Liver (tissue), 9 donors: ENCODE results near the gene WDR31. TPM values are rescaled to one million over a fixed set of nuclear protein-coding genes. Genes with fewer than 3 reads are reported as not detected.

Experiments
- DNase-seq: peaks from one replicate; pipeline ENCODE4 v3.0.0-alpha.2; 2017; ENCODE audit warnings: low spot score
- H3K27ac ChIP-seq, 2 donors: one replicate each; pipeline ENCODE4 v1.7.0; 2013; ENCODE audit warnings: inconsistent platforms in 2 of 2, low read length in 2 of 2, control low read depth in 1 of 2, low read depth in 1 of 2, mild to moderate bottlenecking in 1 of 2
- H3K27me3 ChIP-seq, 4 donors: one replicate each; pipeline versions ENCODE4 v1.6.1 to v1.7.0; 2013; ENCODE audit warnings: low read length in 3 of 4, inconsistent platforms in 1 of 4, mild to moderate bottlenecking in 1 of 4, moderate library complexity in 1 of 4; ENCODE audit not compliant: control insufficient read depth in 4 of 4, insufficient read depth in 4 of 4
- H3K36me3 ChIP-seq, 4 donors: one replicate each; pipeline versions ENCODE4 v1.6.1 to v1.7.0; 2013; ENCODE audit warnings: low read length in 3 of 4, mild to moderate bottlenecking in 3 of 4, low read depth in 1 of 4, moderate library complexity in 1 of 4; ENCODE audit not compliant: control insufficient read depth in 4 of 4, insufficient read depth in 3 of 4
- H3K4me1 ChIP-seq, 4 donors: one replicate each; pipeline versions ENCODE4 v1.6.1 to v1.7.0; 2013; ENCODE audit warnings: low read length in 3 of 4, mild to moderate bottlenecking in 3 of 4, moderate library complexity in 1 of 4; ENCODE audit not compliant: control insufficient read depth in 4 of 4, insufficient read depth in 4 of 4
- H3K4me3 ChIP-seq, 3 donors: one replicate each; pipeline versions ENCODE4 v1.6.1 to v1.7.0; 2013; ENCODE audit warnings: low read length in 3 of 3, control low read depth in 1 of 3, low read depth in 1 of 3, mild to moderate bottlenecking in 1 of 3
- H3K9ac ChIP-seq, 2 donors: one replicate each; pipeline ENCODE4 v1.7.0; 2013; ENCODE audit warnings: low read length in 2 of 2, mild to moderate bottlenecking in 2 of 2, moderate library complexity in 2 of 2, control low read depth in 1 of 2, low read depth in 1 of 2
- H3K9me3 ChIP-seq, 4 donors: one replicate each; pipeline versions ENCODE4 v1.6.1 to v1.7.0; 2013; ENCODE audit warnings: low read length in 3 of 4; ENCODE audit not compliant: control insufficient read depth in 4 of 4
- FOXA1 ChIP-seq: IDR thresholded peaks from 2 replicates; pipeline ENCODE4 v1.6.1; 2016; ENCODE audit warnings: antibody characterized with exemption
- FOXA2 ChIP-seq: IDR thresholded peaks from 2 replicates; pipeline ENCODE4 v1.6.1; 2016; ENCODE audit warnings: antibody characterized with exemption
- GABPA ChIP-seq, 2 donors: IDR thresholded peaks in 1 of 2; conservative IDR thresholded peaks in 1 of 2; 2 replicates each; pipeline ENCODE4 v1.6.1; 2016; ENCODE audit warnings: antibody characterized with exemption in 2 of 2, mild to moderate bottlenecking in 1 of 2, moderate library complexity in 1 of 2
- HNF4A ChIP-seq, 2 donors: conservative IDR thresholded peaks; 2 replicates each; pipeline ENCODE4 v1.6.1; 2016; ENCODE audit warnings: antibody characterized with exemption in 2 of 2, mild to moderate bottlenecking in 2 of 2
- HNF4G ChIP-seq: IDR thresholded peaks from 2 replicates; pipeline ENCODE4 v1.6.1; 2016; ENCODE audit warnings: antibody characterized with exemption
- JUND ChIP-seq, 2 donors: IDR thresholded peaks; 2 replicates each; pipeline ENCODE4 v1.6.1; 2016; ENCODE audit warnings: antibody characterized with exemption in 2 of 2
- NR2F2 ChIP-seq: IDR thresholded peaks from 2 replicates; pipeline ENCODE4 v1.6.1; 2016; ENCODE audit warnings: antibody characterized with exemption
- RAD21 ChIP-seq, 2 donors: IDR thresholded peaks; 2 replicates each; pipeline ENCODE4 v1.6.1; 2016; ENCODE audit warnings: antibody characterized with exemption in 2 of 2, mild to moderate bottlenecking in 2 of 2
- RXRA ChIP-seq, 2 donors: IDR thresholded peaks; 2 replicates each; pipeline ENCODE4 v1.6.1; 2017 to 2018; ENCODE audit warnings: antibody characterized with exemption in 2 of 2, mild to moderate bottlenecking in 1 of 2
- SP1 ChIP-seq: IDR thresholded peaks from 2 replicates; pipeline ENCODE4 v1.6.1; 2018; ENCODE audit warnings: antibody characterized with exemption, mild to moderate bottlenecking
- TAF1 ChIP-seq: conservative IDR thresholded peaks from 2 replicates; pipeline ENCODE4 v1.6.1; 2016; ENCODE audit warnings: antibody characterized with exemption, mild to moderate bottlenecking
- YY1 ChIP-seq: IDR thresholded peaks from 2 replicates; pipeline ENCODE4 v1.6.1; 2016; ENCODE audit warnings: antibody characterized with exemption, mild to moderate bottlenecking
- WGBS: extraction: QIAGEN DNeasy Blood & Tissue Kit; methylation state at CpG from one replicate; pipeline ENCODE4 v1.1.7; 2013; 5-methylcytosine and 5-hydroxymethylcytosine counted together
- polyA plus RNA-seq, 2 donors: library from polyadenylated mRNA; stranded (reverse) in 1 of 2; unstranded in 1 of 2; fragments of 200-250 nt in 1 of 2; fragments of >200 nt in 1 of 2; fragmentation: Nextera tagmentation in 1 of 2; extraction: Ambion mirVana in 1 of 2; gene quantifications; one replicate each; pipeline versions ENCODE4 v1.2.1 to v1.2.3, GENCODE V29; 2013 to 2015
- total RNA-seq, 2 donors: library from RNA; depleted of rRNA; stranded (reverse); fragments of >200 nt; gene quantifications; one replicate each; pipeline ENCODE4 v1.2.3, GENCODE V29; 2014
- TF ChIP-seq, protein P1 (sequence below): fragments of 150-350 bp; IDR thresholded peaks from 2 replicates; pipeline ENCODE4 v1.5.1; 2017; ENCODE audit warnings: improper control_type of control experiment, low read depth, low read length; ENCODE audit not compliant: missing input control
- TF ChIP-seq, protein P2 (sequence below): IDR thresholded peaks from 2 replicates; pipeline ENCODE4 v1.6.1; 2016; ENCODE audit warnings: antibody characterized with exemption
- TF ChIP-seq, protein P3 (sequence below): IDR thresholded peaks from 2 replicates; pipeline ENCODE4 v1.6.1; 2016; ENCODE audit warnings: antibody characterized with exemption
- TF ChIP-seq, protein P4 (sequence below): IDR thresholded peaks from 2 replicates; pipeline ENCODE4 v1.6.1; 2016; ENCODE audit warnings: antibody characterized with exemption
- TF ChIP-seq, protein P5 (sequence below): IDR thresholded peaks from 2 replicates; pipeline ENCODE4 v1.6.1; 2016; ENCODE audit warnings: antibody characterized with exemption, mild to moderate bottlenecking
- donor health status: healthy.
- donor health status: healthy.
- donor health status: healthy.
- donor health status: healthy.
- donor health status: healthy.

Gene WDR31
- total and polyA plus RNA-seq, 4 donors = 1.1 to 3.2 (median 1.2) TPM

DNA sequence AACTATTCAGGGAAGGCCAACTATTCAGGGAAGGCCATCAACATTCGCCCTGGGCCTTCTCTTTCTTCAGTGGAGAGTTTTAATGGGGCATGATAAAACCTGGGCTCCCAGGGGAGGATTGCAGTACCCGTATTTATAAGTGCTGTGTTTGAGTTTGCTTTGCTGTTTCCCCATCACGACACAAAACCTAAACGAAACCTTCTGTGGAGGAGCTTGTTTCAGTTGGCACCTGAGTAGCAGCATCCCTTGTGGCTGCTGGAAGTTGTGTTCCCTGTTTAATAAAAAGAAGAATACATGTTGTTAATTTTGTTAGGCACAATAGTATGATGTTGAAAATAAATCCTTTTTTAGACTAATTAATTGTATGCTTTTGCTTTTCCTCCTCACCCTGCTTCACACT, 8.3 kb downstream of the WDR31 start:
- Histone ChIP-seq H3K27me3 (no peaks in the 10 kb centered on the region), H3K4me1 (no peaks in the 10 kb centered on the region), H3K27ac (no peak overlapping the region), H3K9me3 (no peaks in the 10 kb centered on the region), H3K9ac (no peak overlapping the region), H3K36me3 (no peaks in the 10 kb centered on the region), H3K4me3 (no peak overlapping the region)
- DNase-seq = no peak
- TF ChIP-seq RAD21 (IDR thresholded peaks at IDR 0.05) (no peak), SP1 (no peak), TAF1 (no peak), HNF4G (no peak), RXRA (IDR thresholded peaks at IDR 0.05) (no peak), JUND (IDR thresholded peaks at IDR 0.05) (no peak), FOXA2 (no peak), NR2F2 (no peak), GABPA (IDR thresholded peaks at IDR 0.05 in 1 of 2, conservative IDR thresholded peaks at IDR 0.05 in 1 of 2) (no peak), FOXA1 (no peak)
- TF ChIP-seq, protein P1, sequence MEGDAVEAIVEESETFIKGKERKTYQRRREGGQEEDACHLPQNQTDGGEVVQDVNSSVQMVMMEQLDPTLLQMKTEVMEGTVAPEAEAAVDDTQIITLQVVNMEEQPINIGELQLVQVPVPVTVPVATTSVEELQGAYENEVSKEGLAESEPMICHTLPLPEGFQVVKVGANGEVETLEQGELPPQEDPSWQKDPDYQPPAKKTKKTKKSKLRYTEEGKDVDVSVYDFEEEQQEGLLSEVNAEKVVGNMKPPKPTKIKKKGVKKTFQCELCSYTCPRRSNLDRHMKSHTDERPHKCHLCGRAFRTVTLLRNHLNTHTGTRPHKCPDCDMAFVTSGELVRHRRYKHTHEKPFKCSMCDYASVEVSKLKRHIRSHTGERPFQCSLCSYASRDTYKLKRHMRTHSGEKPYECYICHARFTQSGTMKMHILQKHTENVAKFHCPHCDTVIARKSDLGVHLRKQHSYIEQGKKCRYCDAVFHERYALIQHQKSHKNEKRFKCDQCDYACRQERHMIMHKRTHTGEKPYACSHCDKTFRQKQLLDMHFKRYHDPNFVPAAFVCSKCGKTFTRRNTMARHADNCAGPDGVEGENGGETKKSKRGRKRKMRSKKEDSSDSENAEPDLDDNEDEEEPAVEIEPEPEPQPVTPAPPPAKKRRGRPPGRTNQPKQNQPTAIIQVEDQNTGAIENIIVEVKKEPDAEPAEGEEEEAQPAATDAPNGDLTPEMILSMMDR = no peak
- TF ChIP-seq, protein P2, sequence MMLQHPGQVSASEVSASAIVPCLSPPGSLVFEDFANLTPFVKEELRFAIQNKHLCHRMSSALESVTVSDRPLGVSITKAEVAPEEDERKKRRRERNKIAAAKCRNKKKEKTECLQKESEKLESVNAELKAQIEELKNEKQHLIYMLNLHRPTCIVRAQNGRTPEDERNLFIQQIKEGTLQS = no peak
- TF ChIP-seq, protein P3, sequence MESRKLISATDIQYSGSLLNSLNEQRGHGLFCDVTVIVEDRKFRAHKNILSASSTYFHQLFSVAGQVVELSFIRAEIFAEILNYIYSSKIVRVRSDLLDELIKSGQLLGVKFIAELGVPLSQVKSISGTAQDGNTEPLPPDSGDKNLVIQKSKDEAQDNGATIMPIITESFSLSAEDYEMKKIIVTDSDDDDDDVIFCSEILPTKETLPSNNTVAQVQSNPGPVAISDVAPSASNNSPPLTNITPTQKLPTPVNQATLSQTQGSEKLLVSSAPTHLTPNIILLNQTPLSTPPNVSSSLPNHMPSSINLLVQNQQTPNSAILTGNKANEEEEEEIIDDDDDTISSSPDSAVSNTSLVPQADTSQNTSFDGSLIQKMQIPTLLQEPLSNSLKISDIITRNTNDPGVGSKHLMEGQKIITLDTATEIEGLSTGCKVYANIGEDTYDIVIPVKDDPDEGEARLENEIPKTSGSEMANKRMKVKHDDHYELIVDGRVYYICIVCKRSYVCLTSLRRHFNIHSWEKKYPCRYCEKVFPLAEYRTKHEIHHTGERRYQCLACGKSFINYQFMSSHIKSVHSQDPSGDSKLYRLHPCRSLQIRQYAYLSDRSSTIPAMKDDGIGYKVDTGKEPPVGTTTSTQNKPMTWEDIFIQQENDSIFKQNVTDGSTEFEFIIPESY = no peak
- WGBS = 83% methylated on average over 4 of the region's 4 CpGs

DNA sequence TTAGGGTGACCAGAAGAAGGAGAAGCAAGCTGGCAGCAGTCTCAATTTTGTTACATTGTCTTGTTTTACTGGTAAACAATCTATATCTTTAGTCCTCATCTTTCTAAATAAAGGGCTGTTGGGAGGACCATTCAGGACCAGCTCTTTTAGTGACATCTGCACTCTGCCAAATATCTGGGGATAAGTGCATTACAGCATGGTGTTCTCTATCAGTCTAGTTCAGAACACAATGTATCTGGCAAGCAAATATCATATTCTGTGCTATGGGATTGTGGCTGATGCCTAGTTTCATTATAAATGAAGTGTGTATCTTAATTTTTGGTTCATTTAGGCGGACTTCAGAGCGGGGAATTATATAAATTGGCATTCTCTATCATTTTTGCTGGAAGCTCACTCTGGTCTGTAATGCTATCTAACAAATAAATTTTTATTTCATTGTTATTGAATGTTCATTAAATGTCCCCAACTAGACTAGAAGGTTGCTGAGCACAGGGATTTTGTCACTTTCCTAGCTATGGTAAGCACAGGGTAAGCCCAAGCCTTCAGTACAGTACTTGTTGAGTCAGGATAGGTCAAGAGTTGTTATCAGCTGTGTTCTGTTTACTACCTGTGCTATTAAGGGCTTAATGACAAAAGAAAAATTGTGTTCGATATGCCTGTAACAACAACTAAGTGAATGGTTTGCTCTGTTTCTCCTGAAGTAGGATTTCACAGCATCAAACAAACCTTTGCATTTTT, 11.9 kb downstream of the WDR31 start:
- TF ChIP-seq NR2F2 (no peak), GABPA (IDR thresholded peaks at IDR 0.05 in 1 of 2, conservative IDR thresholded peaks at IDR 0.05 in 1 of 2) (no peak), JUND (IDR thresholded peaks at IDR 0.05) (no peak), SP1 (no peak), HNF4G (no peak), RAD21 (IDR thresholded peaks at IDR 0.05) (no peak), TAF1 (no peak), HNF4A (conservative IDR thresholded peaks at IDR 0.05) (no peak), YY1 (no peak), FOXA2 (no peak)
- TF ChIP-seq, protein P3 = no peak
- TF ChIP-seq, protein P4, sequence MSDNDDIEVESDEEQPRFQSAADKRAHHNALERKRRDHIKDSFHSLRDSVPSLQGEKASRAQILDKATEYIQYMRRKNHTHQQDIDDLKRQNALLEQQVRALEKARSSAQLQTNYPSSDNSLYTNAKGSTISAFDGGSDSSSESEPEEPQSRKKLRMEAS = no peak
- TF ChIP-seq, protein P5, sequence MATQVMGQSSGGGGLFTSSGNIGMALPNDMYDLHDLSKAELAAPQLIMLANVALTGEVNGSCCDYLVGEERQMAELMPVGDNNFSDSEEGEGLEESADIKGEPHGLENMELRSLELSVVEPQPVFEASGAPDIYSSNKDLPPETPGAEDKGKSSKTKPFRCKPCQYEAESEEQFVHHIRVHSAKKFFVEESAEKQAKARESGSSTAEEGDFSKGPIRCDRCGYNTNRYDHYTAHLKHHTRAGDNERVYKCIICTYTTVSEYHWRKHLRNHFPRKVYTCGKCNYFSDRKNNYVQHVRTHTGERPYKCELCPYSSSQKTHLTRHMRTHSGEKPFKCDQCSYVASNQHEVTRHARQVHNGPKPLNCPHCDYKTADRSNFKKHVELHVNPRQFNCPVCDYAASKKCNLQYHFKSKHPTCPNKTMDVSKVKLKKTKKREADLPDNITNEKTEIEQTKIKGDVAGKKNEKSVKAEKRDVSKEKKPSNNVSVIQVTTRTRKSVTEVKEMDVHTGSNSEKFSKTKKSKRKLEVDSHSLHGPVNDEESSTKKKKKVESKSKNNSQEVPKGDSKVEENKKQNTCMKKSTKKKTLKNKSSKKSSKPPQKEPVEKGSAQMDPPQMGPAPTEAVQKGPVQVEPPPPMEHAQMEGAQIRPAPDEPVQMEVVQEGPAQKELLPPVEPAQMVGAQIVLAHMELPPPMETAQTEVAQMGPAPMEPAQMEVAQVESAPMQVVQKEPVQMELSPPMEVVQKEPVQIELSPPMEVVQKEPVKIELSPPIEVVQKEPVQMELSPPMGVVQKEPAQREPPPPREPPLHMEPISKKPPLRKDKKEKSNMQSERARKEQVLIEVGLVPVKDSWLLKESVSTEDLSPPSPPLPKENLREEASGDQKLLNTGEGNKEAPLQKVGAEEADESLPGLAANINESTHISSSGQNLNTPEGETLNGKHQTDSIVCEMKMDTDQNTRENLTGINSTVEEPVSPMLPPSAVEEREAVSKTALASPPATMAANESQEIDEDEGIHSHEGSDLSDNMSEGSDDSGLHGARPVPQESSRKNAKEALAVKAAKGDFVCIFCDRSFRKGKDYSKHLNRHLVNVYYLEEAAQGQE = no peak
- TF ChIP-seq, protein P2 = no peak
- H3K27ac ChIP-seq = no peak overlapping the region
- DNase-seq = no peak

More for the DNA sequence above, 11.9 kb downstream of the WDR31 start:
- 98% methylated on average over 3 of the region's 3 CpGs for WGBS
- Histone ChIP-seq H3K4me1 (no peaks in the 10 kb centered on the region), H3K4me3 (no peak overlapping the region), H3K9ac (no peak overlapping the region), H3K36me3 (no peaks in the 10 kb centered on the region), H3K27me3 (no peaks in the 10 kb centered on the region), H3K9me3 (no peaks in the 10 kb centered on the region)
